Mesangial cell (primary cell): ENCODE measurements around the gene TPM4. TPM values are rescaled to one million over a fixed set of nuclear protein-coding genes. Genes with fewer than 3 reads are reported as not detected.

Experiments used
- total RNA-seq: library from RNA; depleted of rRNA; stranded (reverse); fragments of >200 nt; gene quantifications from 2 replicates; pipeline ENCODE4 v1.2.3, GENCODE V29; 2015

The TPM4 gene
- 406 and 723 TPM in 2 replicates for total RNA-seq

DNA sequence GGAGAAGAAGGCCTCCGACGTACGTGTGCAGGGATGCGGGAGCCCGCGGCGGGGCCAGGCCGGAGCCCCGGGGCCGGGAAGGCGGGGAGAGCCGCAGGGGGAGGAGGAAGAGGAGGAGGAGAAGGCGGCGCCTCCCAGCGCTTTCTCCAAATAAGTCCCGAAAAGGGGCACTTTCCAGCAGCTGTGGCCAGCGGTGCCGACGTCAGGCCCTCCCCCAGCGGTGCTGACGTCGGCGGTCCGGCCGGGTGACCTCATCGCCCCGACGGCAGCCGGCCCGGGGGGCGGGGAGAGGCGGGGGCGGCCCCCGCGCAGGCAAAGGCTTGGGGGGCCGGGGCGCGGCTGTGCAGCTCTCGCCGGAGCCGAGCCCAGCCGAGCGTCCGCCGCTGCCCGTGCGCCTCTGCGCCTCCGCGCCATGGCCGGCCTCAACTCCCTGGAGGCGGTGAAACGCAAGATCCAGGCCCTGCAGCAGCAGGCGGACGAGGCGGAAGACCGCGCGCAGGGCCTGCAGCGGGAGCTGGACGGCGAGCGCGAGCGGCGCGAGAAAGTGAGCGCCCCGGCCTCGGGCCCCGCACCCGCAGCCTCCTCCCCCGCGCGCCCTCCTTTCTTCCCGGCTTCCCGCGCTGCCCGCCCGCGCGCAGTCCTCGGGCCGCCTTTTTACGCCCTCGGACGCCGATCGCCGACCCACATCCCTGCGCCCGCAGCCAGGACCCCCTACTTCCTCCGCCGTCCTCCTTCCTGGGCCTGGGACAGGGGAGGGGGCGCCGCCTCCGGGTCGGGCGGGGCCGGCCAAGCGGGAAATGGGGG is at the start of gene TPM4:
Gene TPM4 (plus strand): TSS at position 342 of the 804 bp plus-strand sequence. CDS start 71 bp downstream, at position 413.

DNA sequence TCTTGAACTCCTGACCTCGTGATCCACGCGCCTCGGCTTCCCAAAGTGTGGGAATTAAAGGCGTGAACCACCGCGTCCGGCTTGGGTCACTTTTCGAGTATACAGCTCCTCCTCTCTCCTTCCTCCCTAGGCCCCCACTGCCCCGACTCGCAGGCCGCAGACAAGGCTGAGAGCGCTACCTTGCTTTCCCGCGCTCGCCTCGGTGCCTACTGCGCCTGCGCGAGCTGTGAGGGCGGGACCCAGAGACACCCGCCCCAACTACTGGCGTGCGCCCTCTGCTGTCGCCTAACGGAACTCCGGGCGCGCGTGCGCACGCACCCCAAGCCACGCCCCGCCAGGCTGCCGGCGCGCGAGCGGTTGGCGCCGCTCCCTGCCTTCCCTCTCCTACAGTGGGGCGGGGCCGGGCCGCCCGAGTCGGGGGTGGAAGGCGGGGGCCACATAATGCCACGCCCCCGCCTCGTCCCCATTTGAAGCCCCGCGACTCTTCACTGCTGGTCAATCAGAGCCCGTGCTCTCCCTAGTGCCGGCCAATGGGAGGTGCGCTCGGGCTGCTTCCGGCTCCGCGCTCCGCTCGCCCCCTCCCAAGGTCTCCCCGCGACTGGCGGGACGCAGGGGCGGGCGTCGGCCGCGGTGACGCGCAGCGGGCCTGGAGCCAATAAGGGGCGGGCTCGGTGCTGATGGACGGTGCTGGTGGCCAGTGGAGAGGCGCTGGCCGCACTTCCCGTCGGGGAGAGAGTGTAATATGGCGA is 35.0 kb downstream of the TPM4 start, which contains the start of gene RAB8A:
Gene RAB8A (plus strand): TSS at position 730 of the 749 bp plus-strand sequence. CDS start 13 bp downstream, at position 743.

DNA sequence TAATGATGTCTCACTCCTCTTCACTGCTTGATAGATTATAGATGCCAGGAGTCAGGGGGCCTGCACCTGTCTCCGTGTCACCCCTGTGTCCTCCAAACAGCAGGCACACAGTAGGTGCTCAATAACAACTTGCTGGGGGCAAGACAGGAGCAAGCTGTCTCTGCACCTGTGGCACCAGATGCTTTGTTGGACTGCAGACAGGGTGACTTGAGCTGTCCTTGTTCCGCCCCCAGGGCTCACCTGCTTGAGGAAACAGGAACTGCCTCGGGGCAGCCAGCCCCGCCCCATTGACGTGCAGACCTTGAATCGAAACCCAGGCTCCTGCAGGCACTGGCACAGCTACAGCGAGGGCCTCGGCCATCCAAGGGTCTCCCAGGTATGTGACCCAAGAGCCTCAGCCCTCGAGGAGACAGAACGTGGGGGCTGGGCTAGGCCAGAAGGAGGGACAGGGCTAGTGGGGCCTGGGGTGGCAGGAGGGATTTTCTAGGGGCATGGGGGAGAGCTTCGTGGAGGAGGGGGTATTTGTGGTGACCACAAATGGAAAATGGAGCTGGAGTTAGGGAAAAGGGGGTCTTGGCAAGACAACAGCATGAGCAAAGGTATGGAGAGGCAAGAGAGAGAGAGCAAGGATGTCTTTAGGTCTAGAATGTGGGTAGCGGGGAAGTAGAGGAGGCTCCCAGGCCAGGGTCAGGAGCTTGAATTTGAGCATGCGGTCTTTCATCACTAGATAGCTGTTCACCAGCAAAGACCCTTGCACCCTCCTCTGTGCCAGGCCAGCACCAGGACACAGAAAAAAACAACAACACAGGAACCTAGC is 67.3 kb downstream of the TPM4 start, which contains the start of gene HSH2D:
Gene HSH2D (plus strand): TSS at position 287 of the 817 bp plus-strand sequence. CDS start 5,066 bp downstream, outside the sequence.

Other genes with a start within 250 kb of the TPM4 start
- 0.16 TPM in 1 of 2 replicates, not detected in the other for gene CYP4F2, start 178.4 kb upstream of the TPM4 start, total RNA-seq
- not detected in 2 replicates for gene CYP4F11, start 142.0 kb upstream of the TPM4 start, total RNA-seq
- gene OR10H4, start 127.5 kb upstream of the TPM4 start, total RNA-seq = not detected in 2 replicates
- 45.4 and 80.0 TPM in 2 replicates for gene RAB8A, start 35.4 kb downstream of the TPM4 start, total RNA-seq
- gene HSH2D, start 67.2 kb downstream of the TPM4 start, total RNA-seq = not detected in 2 replicates
- not detected in 2 replicates for gene CIB3, start 97.0 kb downstream of the TPM4 start, total RNA-seq
- gene FAM32A, start 108.9 kb downstream of the TPM4 start, total RNA-seq = 75.9 and 83.8 TPM in 2 replicates
- 122 and 175 TPM in 2 replicates for gene AP1M1, start 121.4 kb downstream of the TPM4 start, total RNA-seq
- 1.3 and 3.4 TPM in 2 replicates for gene KLF2, start 248.3 kb downstream of the TPM4 start, total RNA-seq